Right lobe of liver (tissue), 6 donors: Measurements from ENCODE around the gene MIAT. TPM values are rescaled to one million over a fixed set of nuclear protein-coding genes. Genes with fewer than 3 reads are reported as not detected.

Experiments
- ATAC-seq, 4 donors: fragments of 200-7000 bp; cut with Tn5 transposase; one replicate each; pipeline ENCODE4 v1.9.1; 2020; ENCODE audit warnings: mild to moderate bottlenecking in 4 of 4, moderate library complexity in 4 of 4
- DNase-seq, 3 donors: peaks; one replicate each; pipeline ENCODE4 v3.0.0-alpha.2; 2020
- H3K27ac ChIP-seq, 3 donors: fragments of 200-600 bp; one replicate each; pipeline ENCODE4 v1.8.0; 2022
- H3K27me3 ChIP-seq, 2 donors: fragments of 200-600 bp; one replicate each; pipeline ENCODE4 v1.8.0; 2022
- H3K36me3 ChIP-seq, 4 donors: fragments of 200-600 bp; sonication (generic) in 1 of 4; one replicate each; pipeline versions ENCODE4 v1.5.1 to v1.8.0; 2017 to 2022; ENCODE audit warnings: control low read depth in 1 of 4
- H3K4me1 ChIP-seq, 4 donors: fragments of 200-600 bp; sonication (generic) in 1 of 4; one replicate each; pipeline versions ENCODE4 v1.5.1 to v1.8.0; 2017 to 2022; ENCODE audit warnings: control low read depth in 1 of 4
- H3K4me3 ChIP-seq, 3 donors: fragments of 200-600 bp; one replicate each; pipeline ENCODE4 v1.8.0; 2022
- H3K9me3 ChIP-seq, 4 donors: fragments of 200-600 bp; sonication (generic) in 1 of 4; one replicate each; pipeline versions ENCODE4 v1.5.1 to v1.8.0; 2017 to 2022; ENCODE audit warnings: control low read depth in 1 of 4
- CTCF ChIP-seq, 4 donors: fragments of 200-600 bp in 3 of 4; fragments of 450-650 bp in 1 of 4; IDR thresholded peaks; one replicate each; pipeline versions ENCODE4 v1.5.1 to v1.8.0; 2016 to 2022; ENCODE audit warnings: antibody characterized with exemption in 4 of 4, mild to moderate bottlenecking in 2 of 4
- POLR2A ChIP-seq: fragments of 450-650 bp; IDR thresholded peaks from one replicate; pipeline ENCODE4 v1.6.1; 2017; ENCODE audit warnings: antibody characterized with exemption, mild to moderate bottlenecking
- WGBS: methylation state at CpG from one replicate; pipeline ENCODE4 v1.1.6; 2018; ENCODE audit warnings: low coverage, low lambda C conversion rate; ENCODE audit not compliant: insufficient coverage; ENCODE audit errors: missing lambda C conversion rate; 5-methylcytosine and 5-hydroxymethylcytosine counted together
- intact Hi-C, 2 donors: fragments of 100-400 bp; cut with DNase I; formaldehyde crosslinking; loops; one replicate each; pipeline versions ENCODE4 v1.11.2 to v1.14.1; 2022
- total RNA-seq, 6 experiments: library from RNA; depleted of rRNA in 2 of 6; stranded (reverse); fragments of >200 nt in 2 of 6; fragmentation: NEBNext Ultra II Directional in 3 of 6; extraction: Animal tissue kit (Norgen Biotek cat#: 25700) in 3 of 6; gene quantifications; one replicate each; pipeline versions ENCODE4 v1.1.0 to v1.2.4, GENCODE V29; 2016 to 2023
- donor health status: DM: no; HTN: yes; CAD: no.
- donor health status: DM: no; HTN: no; CAD: no.
- donor health status: DM: no; HTN: no; CAD: no.
- donor health status: DM: no; HTN: yes; CAD: no.
- donor health status: DM: no; HTN: yes; CAD: no.

Gene MIAT
- total RNA-seq, 6 experiments from 2014 or later = 0.19 to 3.2 (median 0.47) TPM

- intact Hi-C loops = no loop called here
- no peak for DNase-seq
- Histone ChIP-seq H3K9me3 (no peaks in the 10 kb centered on the region), H3K4me3 (no peak overlapping the region), H3K27ac (no peak overlapping the region), H3K4me1 (no peaks in the 10 kb centered on the region), H3K27me3 (no peaks in the 10 kb centered on the region), H3K36me3 (no peaks in the 10 kb centered on the region)
- TF ChIP-seq POLR2A = no peak
- TF ChIP-seq CTCF (IDR thresholded peaks at IDR 0.05) = no peak
- WGBS = 75% methylated on average over 2 of the region's 2 CpGs
- ATAC-seq = no peak
Observed at GRCh38 chr22:26635117-26635516, 22.3 kb upstream of the MIAT start.

- ATAC-seq (no peak), DNase-seq (no peak)
- H3K4me1 ChIP-seq = no peaks in the 10 kb centered on the region
- intact Hi-C loops = no loop called here
- H3K36me3 ChIP-seq = no peaks in the 10 kb centered on the region
- TF ChIP-seq CTCF (IDR thresholded peaks at IDR 0.05) = no peak
- TF ChIP-seq POLR2A = no peak
- H3K27me3 ChIP-seq = no peaks in the 10 kb centered on the region
- H3K27ac ChIP-seq = no peak overlapping the region
- H3K4me3 ChIP-seq = no peak overlapping the region
- no peaks in the 10 kb centered on the region for H3K9me3 ChIP-seq
- 29% methylated on average over 1 of the region's 1 CpG for WGBS
Observed at GRCh38 chr22:26636296-26636695, 21.1 kb upstream of the MIAT start.

GRCh38 chr22:26642465-26643417 lies 14.6 kb upstream of the MIAT start:
- no peaks in the 10 kb centered on the region for H3K27me3 ChIP-seq
- TF ChIP-seq CTCF (IDR thresholded peaks at IDR 0.05) (peak in 1 of 4 donors; percentile 6), POLR2A (no peak)
- no peaks in the 10 kb centered on the region for H3K9me3 ChIP-seq
- peak in 3 of 4 donors; percentile 3 to 14 (median 4) for ATAC-seq
- intact Hi-C loops = no loop called here
- H3K36me3 ChIP-seq = no peaks in the 10 kb centered on the region
- H3K4me1 ChIP-seq = peaks cover 0 to 4% (median 0%) of the 10 kb centered on the region in 4 donors
- DNase-seq = peak in 1 of 3 donors; percentile 40
- no peak overlapping the region for H3K4me3 ChIP-seq
- H3K27ac ChIP-seq = no peak overlapping the region
- WGBS = 30% methylated on average over 4 of the region's 8 CpGs

GRCh38 chr22:26643418-26644100 lies 13.8 kb upstream of the MIAT start:
- DNase-seq (no peak), ATAC-seq (no peak)
- 71% methylated on average over 10 of the region's 15 CpGs for WGBS
- no peak overlapping the region for H3K4me3 ChIP-seq
- intact Hi-C loops = no loop called here
- H3K4me1 ChIP-seq = peaks cover 0 to 4% (median 0%) of the 10 kb centered on the region in 4 donors
- H3K9me3 ChIP-seq = no peaks in the 10 kb centered on the region
- TF ChIP-seq CTCF (IDR thresholded peaks at IDR 0.05) (no peak), POLR2A (no peak)
- H3K36me3 ChIP-seq = no peaks in the 10 kb centered on the region
- no peaks in the 10 kb centered on the region for H3K27me3 ChIP-seq
- no peak overlapping the region for H3K27ac ChIP-seq
